HepG2 (cell line): ENCODE data around the gene EWSR1. TPM values are rescaled to one million over a fixed set of nuclear protein-coding genes. Genes with fewer than 3 reads are reported as not detected.

Experiments
- ATF1 ChIP-seq: IDR thresholded peaks from 2 replicates; pipeline ENCODE4 v1.6.1; 2016; ENCODE audit warnings: mild to moderate bottlenecking, control low read depth
- CREM ChIP-seq, 2 experiments: sonication (generic) in 1 of 2; formaldehyde crosslinking in 1 of 2; IDR thresholded peaks; 2 replicates each; pipeline versions ENCODE4 v1.4.0 to v1.6.1; 2016 to 2020; ENCODE audit warnings: antibody characterized with exemption in 1 of 2, mild to moderate bottlenecking in 1 of 2, missing genetic modification reagents in 1 of 2
- FIP1L1 ChIP-seq: fragments of 200-400 bp; formaldehyde crosslinking; IDR thresholded peaks from 2 replicates; pipeline ENCODE4 v1.6.1; 2018; ENCODE audit warnings: low read depth, mild to moderate bottlenecking, low read length, moderate library complexity, borderline replicate concordance; ENCODE audit not compliant: insufficient read depth
- HDAC1 ChIP-seq: sonication (generic); formaldehyde crosslinking; IDR thresholded peaks from 2 replicates; pipeline ENCODE4 v1.5.1; 2020; ENCODE audit warnings: mild to moderate bottlenecking, missing genetic modification reagents
- HNF4A ChIP-seq: sonication (generic); formaldehyde crosslinking; IDR thresholded peaks from 2 replicates; pipeline ENCODE4 v1.4.0; 2020; ENCODE audit warnings: missing genetic modification reagents
- HOXD1 ChIP-seq: sonication (generic); formaldehyde crosslinking; IDR thresholded peaks from 2 replicates; pipeline ENCODE4 v1.5.0; 2020; ENCODE audit warnings: missing genetic modification reagents
- KDM5B ChIP-seq: sonication (generic); formaldehyde crosslinking; IDR thresholded peaks from 2 replicates; pipeline ENCODE4 v1.4.0; 2020; ENCODE audit warnings: missing genetic modification reagents, mild to moderate bottlenecking, borderline replicate concordance
- LCORL ChIP-seq, 2 experiments: fragments of 450-650 bp in 1 of 2; sonication (generic) in 1 of 2; formaldehyde crosslinking in 1 of 2; IDR thresholded peaks; 2 replicates each; pipeline versions ENCODE4 v1.5.0 to v1.6.1; 2017 to 2020; ENCODE audit warnings: antibody characterized with exemption in 1 of 2, missing genetic modification reagents in 1 of 2
- PAXIP1 ChIP-seq: sonication (generic); formaldehyde crosslinking; conservative IDR thresholded peaks from 2 replicates; pipeline ENCODE4 v1.4.0; 2020; ENCODE audit warnings: mild to moderate bottlenecking, missing genetic modification reagents, moderate library complexity
- TBX3 ChIP-seq: fragments of 450-650 bp; IDR thresholded peaks from 2 replicates; pipeline ENCODE4 v1.6.1; 2017; ENCODE audit warnings: antibody characterized with exemption, mild to moderate bottlenecking, inconsistent platforms, borderline replicate concordance
- TOE1 ChIP-seq: sonication (generic); formaldehyde crosslinking; IDR thresholded peaks from 2 replicates; pipeline ENCODE4 v1.4.0; 2020; ENCODE audit warnings: mild to moderate bottlenecking, missing genetic modification reagents
- ZBTB7B ChIP-seq: sonication (generic); formaldehyde crosslinking; IDR thresholded peaks from 2 replicates; pipeline ENCODE4 v1.4.0; 2020; ENCODE audit warnings: missing genetic modification reagents
- ZNF275 ChIP-seq: sonication (generic); formaldehyde crosslinking; IDR thresholded peaks from 2 replicates; pipeline ENCODE4 v1.8.0; 2022; ENCODE audit warnings: missing genetic modification reagents, mild to moderate bottlenecking, inconsistent platforms, borderline replicate concordance
- ZNF614 ChIP-seq: IDR thresholded peaks from 2 replicates; pipeline ENCODE4 v1.6.1; 2018; ENCODE audit warnings: missing biosample characterization, missing genetic modification reagents, inconsistent platforms, borderline replicate concordance
- polyA plus RNA-seq, 8 experiments: library from polyadenylated mRNA; depleted of rRNA in 3 of 8; stranded (reverse) in 7 of 8; unstranded in 1 of 8; fragments of >200 nt; fragmentation: Illumina TruSeq in 4 of 8; extraction: Trizol in 4 of 8; gene quantifications; 2 replicates each; pipeline versions ENCODE4 v1.2.1 to v1.2.3, GENCODE V29; 2011 to 2016; ENCODE audit warnings: low read depth in 4 of 8, missing spikeins in 1 of 8, mixed read lengths in 1 of 8; ENCODE audit not compliant: insufficient read depth in 1 of 8
- total RNA-seq, 5 experiments: library from RNA; depleted of rRNA; stranded (reverse); fragments of >200 nt; fragmentation: Illumina TruSeq; extraction: Trizol; gene quantifications; 2 replicates each; pipeline ENCODE4 v1.2.3, GENCODE V29; 2016; ENCODE audit warnings: low read depth in 1 of 5
- TF ChIP-seq, protein P1 (sequence below): sonication (generic); formaldehyde crosslinking; IDR thresholded peaks from 2 replicates; pipeline ENCODE4 v1.5.1; 2020; ENCODE audit warnings: mild to moderate bottlenecking, missing genetic modification reagents, borderline replicate concordance
- TF ChIP-seq, protein P2 (sequence below): sonication (generic); formaldehyde crosslinking; IDR thresholded peaks from 2 replicates; pipeline ENCODE4 v1.5.1; 2020; ENCODE audit warnings: mild to moderate bottlenecking, missing genetic modification reagents, moderate library complexity

The EWSR1 gene
- total and polyA plus RNA-seq, 2 of the 13 experiments (the other 11 are each of a cell fraction or from before 2014, with no cell fraction given): 211 to 326 TPM

- TF ChIP-seq, protein P1, sequence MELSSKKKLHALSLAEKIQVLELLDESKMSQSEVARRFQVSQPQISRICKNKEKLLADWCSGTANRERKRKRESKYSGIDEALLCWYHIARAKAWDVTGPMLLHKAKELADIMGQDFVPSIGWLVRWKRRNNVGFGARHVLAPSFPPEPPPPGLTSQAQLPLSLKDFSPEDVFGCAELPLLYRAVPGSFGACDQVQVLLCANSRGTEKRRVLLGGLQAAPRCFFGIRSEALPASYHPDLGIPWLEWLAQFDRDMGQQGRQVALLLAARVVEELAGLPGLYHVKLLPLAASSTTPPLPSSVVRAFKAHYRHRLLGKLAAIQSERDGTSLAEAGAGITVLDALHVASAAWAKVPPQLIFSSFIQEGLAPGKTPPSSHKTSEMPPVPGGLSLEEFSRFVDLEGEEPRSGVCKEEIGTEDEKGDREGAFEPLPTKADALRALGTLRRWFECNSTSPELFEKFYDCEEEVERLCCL (CRISPR knock-in tag): no peak
- TF ChIP-seq PAXIP1 (CRISPR knock-in tag): peak; percentile 56; the same call in 1 of the 2 replicates
- TF ChIP-seq LCORL (IDR thresholded peaks at IDR 0.05): no peak
- TF ChIP-seq LCORL (CRISPR knock-in tag; IDR thresholded peaks at IDR 0.05): peak; percentile 67; the same call in 1 of the 2 replicates
- TF ChIP-seq HNF4A (CRISPR knock-in tag): peak; percentile 36; the same call in 1 of the 2 replicates
- 0 out of 2 replicates have a peak, but pooled peaks have one; percentile 45 for TF ChIP-seq ZNF275 (CRISPR knock-in tag)
- TF ChIP-seq TBX3: no peak
- peak; percentile 46; the same call in 1 of the 2 replicates for TF ChIP-seq KDM5B (CRISPR knock-in tag)
- no peak for TF ChIP-seq TOE1 (CRISPR knock-in tag)
- no peak for TF ChIP-seq FIP1L1
- TF ChIP-seq, protein P2, sequence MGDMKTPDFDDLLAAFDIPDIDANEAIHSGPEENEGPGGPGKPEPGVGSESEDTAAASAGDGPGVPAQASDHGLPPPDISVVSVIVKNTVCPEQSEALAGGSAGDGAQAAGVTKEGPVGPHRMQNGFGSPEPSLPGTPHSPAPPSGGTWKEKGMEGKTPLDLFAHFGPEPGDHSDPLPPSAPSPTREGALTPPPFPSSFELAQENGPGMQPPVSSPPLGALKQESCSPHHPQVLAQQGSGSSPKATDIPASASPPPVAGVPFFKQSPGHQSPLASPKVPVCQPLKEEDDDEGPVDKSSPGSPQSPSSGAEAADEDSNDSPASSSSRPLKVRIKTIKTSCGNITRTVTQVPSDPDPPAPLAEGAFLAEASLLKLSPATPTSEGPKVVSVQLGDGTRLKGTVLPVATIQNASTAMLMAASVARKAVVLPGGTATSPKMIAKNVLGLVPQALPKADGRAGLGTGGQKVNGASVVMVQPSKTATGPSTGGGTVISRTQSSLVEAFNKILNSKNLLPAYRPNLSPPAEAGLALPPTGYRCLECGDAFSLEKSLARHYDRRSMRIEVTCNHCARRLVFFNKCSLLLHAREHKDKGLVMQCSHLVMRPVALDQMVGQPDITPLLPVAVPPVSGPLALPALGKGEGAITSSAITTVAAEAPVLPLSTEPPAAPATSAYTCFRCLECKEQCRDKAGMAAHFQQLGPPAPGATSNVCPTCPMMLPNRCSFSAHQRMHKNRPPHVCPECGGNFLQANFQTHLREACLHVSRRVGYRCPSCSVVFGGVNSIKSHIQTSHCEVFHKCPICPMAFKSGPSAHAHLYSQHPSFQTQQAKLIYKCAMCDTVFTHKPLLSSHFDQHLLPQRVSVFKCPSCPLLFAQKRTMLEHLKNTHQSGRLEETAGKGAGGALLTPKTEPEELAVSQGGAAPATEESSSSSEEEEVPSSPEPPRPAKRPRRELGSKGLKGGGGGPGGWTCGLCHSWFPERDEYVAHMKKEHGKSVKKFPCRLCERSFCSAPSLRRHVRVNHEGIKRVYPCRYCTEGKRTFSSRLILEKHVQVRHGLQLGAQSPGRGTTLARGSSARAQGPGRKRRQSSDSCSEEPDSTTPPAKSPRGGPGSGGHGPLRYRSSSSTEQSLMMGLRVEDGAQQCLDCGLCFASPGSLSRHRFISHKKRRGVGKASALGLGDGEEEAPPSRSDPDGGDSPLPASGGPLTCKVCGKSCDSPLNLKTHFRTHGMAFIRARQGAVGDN (CRISPR knock-in tag): peak; percentile 95
- 0 out of 2 replicates have a peak, but pooled peaks have one; percentile 57 for TF ChIP-seq ZNF614 (CRISPR knock-in tag)
- TF ChIP-seq HDAC1 (CRISPR knock-in tag): peak; percentile 76
- no peak for TF ChIP-seq HOXD1 (CRISPR knock-in tag)
- no peak for TF ChIP-seq CREM (IDR thresholded peaks at IDR 0.05)
- TF ChIP-seq CREM (CRISPR knock-in tag; IDR thresholded peaks at IDR 0.05): no peak
- no peak for TF ChIP-seq ATF1 (CRISPR knock-in tag)
- no peak for TF ChIP-seq ZBTB7B (CRISPR knock-in tag)
Observed at GRCh38 chr22:29231971-29232959, 35.8 kb upstream of the EWSR1 start (continued).
